ENCODE results near the gene OSBP.

- TF ChIP-seq CTCF (IDR thresholded peaks at IDR 0.05) (no peak), POLR2A (IDR thresholded peaks at IDR 0.05) (no peak), EP300 (IDR thresholded peaks at IDR 0.05) (no peak)
These were observed 13.1 kb downstream of the OSBP start for GRCh38 chr11:59602432-59602831.

Measured in upper lobe of left lung (tissue), 4 donors.